Stimulated activated naive CD4-positive, alpha-beta T cell (primary cell): ENCODE results near the gene NUP210.
A peak's percentile ranks its signal among the peaks of the same experiment; 100 is the strongest.

ENCODE experiments used
- DNase-seq, 6 experiments: peaks; one replicate each; lab custom pipeline; 2025; lab: John Stamatoyannopoulos, UW

Gene NUP210

GRCh38 chr3:13373975-13374586 lies 46.0 kb downstream of the NUP210 start:
- no peak for DNase-seq

GRCh38 chr3:13372656-13373055 lies 47.5 kb downstream of the NUP210 start:
- no peak for DNase-seq

GRCh38 chr3:13372126-13372525 lies 48.0 kb downstream of the NUP210 start:
- DNase-seq = no peak

GRCh38 chr3:13371100-13372075 lies 48.7 kb downstream of the NUP210 start:
- DNase-seq = no peak

- no peak for DNase-seq
These were observed 49.5 kb downstream of the NUP210 start for GRCh38 chr3:13370609-13371008.

GRCh38 chr3:13370055-13370454 lies 50.1 kb downstream of the NUP210 start:
- no peak for DNase-seq

- no peak for DNase-seq
These were observed 51.3 kb downstream of the NUP210 start for GRCh38 chr3:13368834-13369233.

- no peak for DNase-seq
These were observed 52.4 kb downstream of the NUP210 start for GRCh38 chr3:13367728-13368127.

- DNase-seq = no peak
These were observed 54.4 kb downstream of the NUP210 start for GRCh38 chr3:13365390-13366379.

GRCh38 chr3:13364602-13365271 lies 55.4 kb downstream of the NUP210 start:
- DNase-seq = no peak

- DNase-seq = no peak
These were observed 57.6 kb downstream of the NUP210 start for GRCh38 chr3:13362551-13362950.

- DNase-seq = no peak
These were observed 60.2 kb downstream of the NUP210 start for GRCh38 chr3:13359916-13360315.

GRCh38 chr3:13358643-13359042 lies 61.5 kb downstream of the NUP210 start:
- no peak for DNase-seq

- no peak for DNase-seq
These were observed 62.1 kb downstream of the NUP210 start for GRCh38 chr3:13358051-13358450.

GRCh38 chr3:13357074-13357473 lies 63.0 kb downstream of the NUP210 start:
- no peak for DNase-seq

- DNase-seq = no peak
These were observed 66.1 kb downstream of the NUP210 start for GRCh38 chr3:13353936-13354542.

GRCh38 chr3:13353506-13353905 lies 66.6 kb downstream of the NUP210 start:
- DNase-seq = no peak

GRCh38 chr3:13352621-13353131 lies 67.4 kb downstream of the NUP210 start:
- DNase-seq = no peak

GRCh38 chr3:13349823-13350222 lies 70.3 kb downstream of the NUP210 start:
- no peak for DNase-seq

- DNase-seq = peak in 5 of 6 experiments; percentile 7 to 54 (median 37)
These were observed 71.3 kb downstream of the NUP210 start for GRCh38 chr3:13348661-13349396.
